Measurements from ENCODE around the gene MBD3.

The MBD3 gene

GRCh38 chr19:1627194-1627593 lies 34.5 kb upstream of the MBD3 start:
- ChIA-PET POLR2A (no interaction called here), CTCF (interaction anchor here (1.5 kb wide), 1 partner anchor 19 kb away, joined by 4 read pairs; no protein-coding TSS in a partner anchor)
- DNase-seq (ENCODE audit: low read depth, low spot score): no peak
- no peak overlapping the region for H3K4me3 ChIP-seq (ENCODE audit: low read depth, low read length)
- no peak for TF ChIP-seq CTCF (IDR thresholded peaks at IDR 0.05; ENCODE audit: insufficient read depth, low read length, missing control alignments)

GRCh38 chr19:1626417-1627010 lies 33.8 kb upstream of the MBD3 start:
- POLR2A ChIA-PET: no interaction called here
- CTCF ChIA-PET: interaction anchor here (1.0 to 1.5 kb wide), 2 partner anchors 19 to 20 kb away, joined by 3 to 4 read pairs; no protein-coding TSS in a partner anchor
- no peak overlapping the region for H3K4me3 ChIP-seq (ENCODE audit: low read depth, low read length)
- no peak for DNase-seq (ENCODE audit: low read depth, low spot score)
- no peak for TF ChIP-seq CTCF (IDR thresholded peaks at IDR 0.05; ENCODE audit: insufficient read depth, low read length, missing control alignments)

GRCh38 chr19:1624458-1624857 lies 31.8 kb upstream of the MBD3 start:
- ChIA-PET CTCF (interaction anchor here (0.9 to 1.5 kb wide), 3 partner anchors 10 to 56 kb away, joined by 3 to 4 read pairs (median 3); no protein-coding TSS in a partner anchor), POLR2A (no interaction called here)
- H3K4me3 ChIP-seq (ENCODE audit: low read depth, low read length): no peak overlapping the region
- TF ChIP-seq CTCF (IDR thresholded peaks at IDR 0.05; ENCODE audit: insufficient read depth, low read length, missing control alignments): peak; percentile 69
- no peak for DNase-seq (ENCODE audit: low read depth, low spot score)

GRCh38 chr19:1622541-1622940 lies 29.9 kb upstream of the MBD3 start:
- no peak for DNase-seq (ENCODE audit: low read depth, low spot score)
- ChIA-PET CTCF (no interaction called here), POLR2A (no interaction called here)

GRCh38 chr19:1622007-1622406 lies 29.3 kb upstream of the MBD3 start:
- no peak overlapping the region for H3K4me3 ChIP-seq (ENCODE audit: low read depth, low read length)
- DNase-seq (ENCODE audit: low read depth, low spot score): no peak
- no peak for TF ChIP-seq CTCF (IDR thresholded peaks at IDR 0.05; ENCODE audit: insufficient read depth, low read length, missing control alignments)
- ChIA-PET POLR2A (no interaction called here), CTCF (no interaction called here)

More at GRCh38 chr19:1622541-1622940, 29.9 kb upstream of the MBD3 start:
- no peak overlapping the region for H3K4me3 ChIP-seq (ENCODE audit: low read depth, low read length)
- no peak for TF ChIP-seq CTCF (IDR thresholded peaks at IDR 0.05; ENCODE audit: insufficient read depth, low read length, missing control alignments)

GRCh38 chr19:1621574-1621973 lies 28.9 kb upstream of the MBD3 start:
- DNase-seq (ENCODE audit: low read depth, low spot score): no peak

More at GRCh38 chr19:1621574-1621973, 28.9 kb upstream of the MBD3 start:
- ChIA-PET POLR2A (no interaction called here), CTCF (no interaction called here)
- no peak overlapping the region for H3K4me3 ChIP-seq (ENCODE audit: low read depth, low read length)
- TF ChIP-seq CTCF (IDR thresholded peaks at IDR 0.05; ENCODE audit: insufficient read depth, low read length, missing control alignments): no peak

All from AG04449 (cell line).